ENCODE measurements around the gene POLR3H. TPM values are rescaled to one million over a fixed set of nuclear protein-coding genes. Genes with fewer than 3 reads are reported as not detected.

POLR3H gene
- total RNA-seq, 1 experiment from 2014 or later, result 11.5 TPM

DNA sequence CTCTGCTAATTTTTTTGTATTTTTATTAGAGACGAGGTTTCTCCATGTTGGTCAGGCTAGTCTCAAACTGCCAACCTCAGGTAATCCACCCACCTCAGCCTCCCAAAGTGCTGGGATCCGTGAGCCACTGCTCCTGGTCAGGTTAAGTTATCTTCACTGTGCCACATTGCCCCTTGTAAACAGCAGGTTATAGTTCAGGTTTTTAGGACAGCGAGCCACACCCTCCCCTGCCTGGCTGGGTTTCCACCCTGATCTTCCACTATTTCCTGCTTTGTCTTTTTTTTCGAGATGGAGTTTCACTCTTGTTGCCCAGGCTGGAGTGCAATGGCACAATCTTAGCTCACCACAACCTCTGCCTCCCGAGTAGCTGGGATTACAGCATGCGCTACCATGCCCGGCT, 59.2 kb downstream of the POLR3H start:
- no peak for DNase-seq (ENCODE audit: low read depth)

DNA sequence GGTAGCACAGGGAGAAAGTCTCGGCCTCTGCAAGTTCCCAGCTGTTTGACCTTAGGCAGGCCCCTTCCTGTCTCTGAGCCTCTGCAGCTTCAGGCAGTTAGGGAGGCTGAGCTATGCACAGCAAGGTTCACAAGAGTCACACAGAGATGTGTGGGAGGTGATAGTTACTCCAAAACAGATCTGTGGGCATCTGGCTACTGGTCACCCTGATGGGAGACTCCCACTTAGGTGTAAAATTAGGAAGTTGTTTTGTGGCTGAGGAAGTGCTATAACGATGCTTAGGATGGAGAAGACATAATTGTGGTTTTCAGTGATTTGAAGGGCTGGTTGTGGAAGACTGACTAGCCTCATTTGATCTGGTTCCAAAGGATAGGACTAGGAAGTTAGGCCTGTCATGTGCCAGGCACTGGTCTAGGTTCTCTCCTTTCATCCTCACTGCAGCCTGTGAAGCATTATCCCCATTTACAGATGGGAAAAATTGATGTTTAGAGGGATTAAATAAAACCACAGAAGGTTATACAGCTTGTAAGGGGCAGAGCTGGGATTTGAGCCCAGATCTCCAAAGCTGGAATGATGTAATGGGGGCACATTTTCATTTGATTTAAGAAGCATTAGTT, 61.8 kb downstream of the POLR3H start:
- peak; percentile 62 for DNase-seq (ENCODE audit: low read depth)

DNA sequence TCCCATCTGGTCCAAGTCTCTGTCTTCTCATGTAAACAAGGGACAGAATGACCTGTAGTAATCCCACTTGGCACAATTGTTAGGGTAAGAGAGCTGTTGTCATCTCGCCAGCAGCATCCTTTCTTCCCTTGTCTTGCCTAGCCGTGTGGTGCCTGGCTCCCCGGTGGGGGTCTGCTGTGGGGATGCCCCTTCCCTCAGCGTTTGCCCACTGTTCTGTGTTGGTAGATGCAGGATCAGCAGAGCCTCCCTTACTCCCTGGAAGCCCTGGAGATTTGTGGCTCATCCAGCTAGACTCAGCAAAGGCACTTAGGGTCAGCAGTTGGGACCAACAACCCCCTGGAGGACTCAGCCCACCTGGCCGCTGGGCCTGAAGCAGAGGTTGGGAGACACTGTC, 62.3 kb downstream of the POLR3H start:
- no peak for DNase-seq (ENCODE audit: low read depth)

DNA sequence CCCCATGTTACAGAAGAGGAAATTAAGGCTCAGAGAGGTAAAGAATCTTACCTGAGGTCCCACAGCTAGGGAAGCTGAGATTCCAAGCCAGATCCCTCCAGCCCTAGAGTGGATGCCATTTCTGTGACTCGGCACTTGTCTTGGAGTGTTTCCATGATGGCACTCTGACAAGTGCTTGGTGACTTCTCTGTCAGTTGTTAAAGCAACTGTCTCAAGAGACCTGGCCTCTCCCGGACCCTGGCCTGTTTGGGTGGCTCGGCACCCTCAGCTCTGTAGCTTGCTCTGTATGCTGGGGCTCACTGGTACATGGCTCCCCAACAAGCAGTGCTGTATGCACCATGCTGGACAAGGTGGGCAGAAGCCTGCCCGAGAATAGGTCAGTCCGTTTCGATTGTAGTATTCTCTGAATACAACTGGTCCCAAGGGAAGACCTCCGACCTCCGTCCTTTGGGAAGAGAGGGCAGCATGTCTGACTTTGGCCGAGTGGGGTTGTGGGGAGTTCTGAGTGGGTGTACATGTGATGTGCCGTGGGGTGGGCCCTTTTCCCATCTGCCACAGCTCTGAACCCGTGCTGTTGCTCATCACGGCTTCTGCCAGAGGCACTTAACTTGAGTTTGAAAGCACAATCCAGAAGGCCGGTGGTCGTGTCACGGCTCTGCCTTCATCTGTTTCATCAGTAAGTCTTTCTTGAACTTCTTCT, 63.0 kb downstream of the POLR3H start:
- peak; percentile 38 for DNase-seq (ENCODE audit: low read depth)

DNA sequence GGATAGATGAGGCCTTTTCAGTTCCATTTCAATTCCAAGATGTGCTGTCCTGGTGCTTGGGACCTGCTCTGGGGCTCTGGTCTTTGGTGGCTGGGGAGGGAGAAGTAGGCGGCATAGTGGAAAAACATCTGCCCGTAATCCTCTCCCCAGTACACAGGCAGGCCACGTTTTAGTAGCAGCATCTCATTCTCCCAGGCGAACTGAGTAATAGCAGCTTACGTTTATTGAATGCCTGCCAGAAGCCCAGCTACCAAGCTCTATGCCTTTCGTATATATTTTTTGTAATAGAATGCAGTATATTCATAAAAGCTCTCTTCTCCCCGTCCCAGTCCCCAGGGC, 63.9 kb downstream of the POLR3H start:
- DNase-seq (ENCODE audit: low read depth), result peak; percentile 18

DNA sequence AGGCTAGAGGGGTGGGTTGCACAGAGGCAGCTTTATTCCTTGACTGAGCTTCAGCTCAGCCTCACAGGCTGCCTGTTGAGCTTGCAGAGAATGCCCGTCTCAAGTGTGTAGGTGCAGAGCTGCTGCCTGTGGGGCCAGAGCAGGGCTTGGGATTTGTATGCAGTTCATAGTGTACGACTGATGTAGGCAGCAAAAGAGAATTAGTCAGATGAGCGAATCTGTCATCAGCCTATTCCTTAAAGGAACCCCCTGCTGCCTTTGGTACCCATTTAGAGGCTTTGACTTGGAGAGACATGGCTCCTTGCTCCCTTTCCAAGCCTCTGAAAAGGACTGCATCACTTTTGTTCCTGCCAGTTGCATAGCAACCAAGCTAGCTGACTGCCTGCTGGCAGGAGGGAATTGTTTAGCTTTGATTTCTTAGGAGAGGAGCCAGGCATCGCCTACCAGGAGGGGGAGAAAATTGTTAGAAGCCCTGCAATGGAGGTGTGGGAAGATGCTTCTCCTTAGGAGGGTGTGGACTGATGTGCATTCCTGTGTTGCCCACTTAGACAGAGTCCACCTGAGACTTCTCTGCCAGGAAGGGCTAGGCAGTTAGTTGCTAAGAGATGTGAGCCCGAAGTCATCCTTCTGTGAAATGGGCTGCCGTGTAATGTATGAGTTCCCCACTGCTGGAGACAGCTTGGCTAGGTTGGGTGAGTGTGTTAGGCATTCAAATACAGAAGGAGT, 64.4 kb downstream of the POLR3H start:
- peak; percentile 9 for DNase-seq (ENCODE audit: low read depth)

DNA sequence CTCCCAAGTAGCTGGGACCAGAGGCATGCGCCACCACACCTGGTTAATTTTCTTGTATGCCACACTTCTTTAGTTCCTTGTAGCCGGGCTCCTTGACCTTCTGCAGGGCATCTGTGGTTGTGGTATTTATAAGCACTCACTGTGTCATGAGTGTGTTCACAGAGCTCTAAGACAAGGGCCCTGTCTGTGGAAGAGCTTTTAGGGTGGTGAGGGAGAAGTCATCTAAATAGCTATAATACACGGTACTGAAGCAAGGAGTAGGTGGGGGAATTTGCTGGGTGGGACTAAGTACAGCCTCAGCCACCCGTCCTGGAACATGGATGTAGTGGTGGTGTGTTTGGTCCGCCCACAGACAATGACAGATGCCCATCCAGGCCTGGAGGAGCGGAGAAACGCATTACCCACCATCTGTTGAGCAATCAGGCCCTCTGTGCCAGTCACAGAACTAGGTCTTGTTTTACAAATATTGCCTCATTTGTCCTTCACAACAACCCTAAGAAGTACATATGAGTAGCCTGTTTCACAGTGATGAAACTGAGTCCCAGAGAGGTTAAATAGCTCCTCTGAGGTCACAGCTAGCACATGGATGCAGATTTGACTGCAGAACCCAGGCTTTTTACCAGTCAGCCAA, 65.3 kb downstream of the POLR3H start:
- no peak for DNase-seq (ENCODE audit: low read depth)

DNA sequence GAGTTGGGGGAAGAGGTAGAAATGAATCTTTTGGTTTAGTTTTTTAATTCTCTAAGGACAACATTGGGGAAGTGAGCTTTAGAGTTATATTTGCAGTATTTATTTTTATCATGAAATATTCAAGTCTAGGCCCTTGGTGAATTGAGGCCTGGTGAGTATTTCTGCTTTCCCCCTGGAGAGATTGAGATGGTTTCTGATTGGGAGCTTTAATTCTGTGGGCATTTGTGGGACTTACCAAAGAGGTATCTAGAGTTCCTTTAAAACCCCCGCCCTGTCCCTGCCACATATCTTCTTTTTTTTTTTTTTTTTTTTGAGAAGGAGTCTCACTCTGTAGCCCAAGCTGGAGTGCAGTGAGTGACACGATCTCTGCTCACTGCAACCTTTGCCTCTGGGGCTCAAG, 65.8 kb downstream of the POLR3H start:
- no peak for DNase-seq (ENCODE audit: low read depth)

Other genes starting within 250 kb of the POLR3H start
- gene ZC3H7B, start 242.9 kb downstream of the POLR3H start, total RNA-seq (2014; rRNA removed; shearing (Covaris generic)), result 19.6 and 22.0 TPM in 2 replicates
- gene TEF, start 162.5 kb downstream of the POLR3H start, total RNA-seq (2014; rRNA removed; shearing (Covaris generic)), result 8.8 and 13.0 TPM in 2 replicates
- 11.5 and 14.2 TPM in 2 replicates for gene TOB2, start 97.7 kb downstream of the POLR3H start, total RNA-seq (2014; rRNA removed; shearing (Covaris generic))
- 55.6 and 59.7 TPM in 2 replicates for gene PHF5A, start 75.8 kb downstream of the POLR3H start, total RNA-seq (2014; rRNA removed; shearing (Covaris generic))
- gene ACO2, start 75.4 kb downstream of the POLR3H start, total RNA-seq (2014; rRNA removed; shearing (Covaris generic)), result 38.5 and 43.7 TPM in 2 replicates
- not detected in 2 replicates for gene CSDC2, start 16.5 kb upstream of the POLR3H start, total RNA-seq (2014; rRNA removed; shearing (Covaris generic))
- 24.2 and 25.9 TPM in 2 replicates for gene PMM1, start 45.4 kb upstream of the POLR3H start, total RNA-seq (2014; rRNA removed; shearing (Covaris generic))
- 14.1 and 24.3 TPM in 2 replicates for gene DESI1, start 76.6 kb upstream of the POLR3H start, total RNA-seq (2014; rRNA removed; shearing (Covaris generic))
- gene XRCC6, start 76.8 kb upstream of the POLR3H start, total RNA-seq (2014; rRNA removed; shearing (Covaris generic)), result 369 and 407 TPM in 2 replicates
- 153 and 175 TPM in 2 replicates for gene SNU13, start 144.4 kb upstream of the POLR3H start, total RNA-seq (2014; rRNA removed; shearing (Covaris generic))
- not detected in 2 replicates for gene MEI1, start 155.0 kb upstream of the POLR3H start, total RNA-seq (2014; rRNA removed; shearing (Covaris generic))